Measurements from ENCODE around the gene ROR2. TPM values are rescaled to one million over a fixed set of nuclear protein-coding genes. Genes with fewer than 3 reads are reported as not detected.
"Not testable (repeated sequence)": the region's sequence is repeated elsewhere in the genome, so short reads cannot be mapped to it uniquely, and the experiment has no call there.

The ROR2 gene
- polyA plus RNA-seq, 1 donor = 3.1 TPM

DNA sequence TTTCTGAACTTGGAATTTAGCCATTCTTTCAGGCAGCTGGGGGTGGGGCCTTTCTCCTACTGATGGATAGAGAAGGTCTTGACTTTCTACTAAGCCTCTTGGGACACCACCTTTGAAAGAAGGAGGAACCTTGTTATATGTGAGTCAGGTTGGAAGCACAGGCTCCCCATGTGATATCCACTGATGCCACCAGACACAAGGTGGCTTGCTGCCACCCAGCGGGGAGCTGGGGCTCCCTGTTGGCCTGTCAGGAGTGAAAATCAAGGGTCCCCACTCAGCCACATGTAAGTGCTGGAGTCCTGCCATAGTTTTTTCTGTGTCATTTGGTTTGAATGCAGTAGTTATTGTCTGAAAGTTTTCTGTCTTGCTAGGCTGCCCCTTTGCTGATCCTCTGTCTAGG lies 274.0 kb downstream of the ROR2 start:
- DNase-seq = no peak

DNA sequence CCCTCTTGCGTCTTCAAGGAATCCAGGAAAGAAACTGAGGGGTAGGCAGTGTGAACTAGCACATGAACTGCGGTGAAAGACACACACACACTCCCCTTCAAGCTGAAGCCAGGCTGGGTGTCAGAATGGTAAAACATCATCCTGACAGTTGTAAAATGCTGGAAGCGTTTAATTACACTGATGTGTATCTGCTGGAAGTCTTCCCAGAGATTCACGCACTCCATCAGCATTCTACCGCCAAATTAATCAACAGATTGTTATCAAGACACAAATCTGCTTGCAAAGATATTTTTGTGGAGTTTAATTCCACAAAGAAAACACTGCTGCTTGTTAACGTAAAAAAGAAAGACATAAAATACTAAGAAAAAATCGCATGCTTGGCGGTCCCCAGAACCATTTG lies 285.4 kb downstream of the ROR2 start:
- DNase-seq = no peak

DNA sequence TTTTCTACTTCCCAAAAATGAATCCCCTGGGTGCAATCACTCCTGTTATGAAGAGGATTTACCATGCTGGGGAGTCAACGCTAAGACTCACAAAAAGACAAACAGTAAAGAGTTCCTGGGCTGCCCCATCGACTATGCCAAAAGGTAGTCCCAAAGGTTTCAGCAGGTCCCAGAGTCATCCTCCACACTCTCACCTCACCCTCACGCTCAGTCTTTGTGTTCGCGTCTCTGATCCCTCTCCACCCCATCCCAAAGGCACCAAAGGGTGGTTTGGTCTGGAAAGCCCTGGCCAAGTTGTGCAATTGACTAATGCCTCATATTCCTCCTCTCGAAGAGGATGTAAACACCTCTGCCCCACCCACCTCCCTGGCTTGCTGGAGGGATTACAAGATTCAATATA lies 286.2 kb downstream of the ROR2 start:
- no peak for DNase-seq

DNA sequence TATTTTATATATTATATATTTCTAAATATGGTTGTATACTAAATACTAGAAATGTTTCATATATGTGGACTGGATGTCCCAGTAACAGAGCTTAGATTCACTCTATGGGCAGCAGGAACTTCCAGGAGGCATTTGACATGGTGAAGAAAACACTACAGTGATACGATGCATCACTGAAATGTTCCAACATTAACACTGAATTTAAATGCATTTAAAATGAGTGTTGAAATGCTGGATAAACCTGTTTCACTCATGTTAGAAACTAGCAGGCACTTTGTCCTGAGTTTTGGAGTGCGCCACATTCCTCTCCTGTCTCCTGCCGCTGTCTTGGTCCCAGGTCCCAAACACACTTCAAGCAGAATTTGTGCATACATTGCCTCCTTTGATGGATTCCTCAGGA lies 288.6 kb downstream of the ROR2 start:
- no peak for DNase-seq

DNA sequence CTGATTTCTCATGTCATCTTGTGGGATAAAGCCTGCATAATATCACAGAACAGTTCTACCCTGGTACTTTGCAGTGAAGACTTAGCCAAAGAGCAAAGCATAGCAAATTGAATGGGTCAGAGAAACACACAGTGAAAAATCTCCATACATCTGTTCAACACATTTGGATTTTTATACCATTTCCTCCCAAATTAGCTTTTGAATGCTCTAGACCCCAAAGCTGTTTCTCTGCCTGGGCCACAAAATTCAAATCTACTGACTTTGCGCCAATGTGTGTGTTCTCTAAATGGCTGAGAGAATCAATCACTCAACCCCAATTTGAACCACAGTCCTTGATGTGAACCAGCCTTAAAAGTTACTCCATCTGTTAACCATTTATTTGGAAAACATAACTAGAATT lies 289.5 kb downstream of the ROR2 start:
- DNase-seq = no peak

DNA sequence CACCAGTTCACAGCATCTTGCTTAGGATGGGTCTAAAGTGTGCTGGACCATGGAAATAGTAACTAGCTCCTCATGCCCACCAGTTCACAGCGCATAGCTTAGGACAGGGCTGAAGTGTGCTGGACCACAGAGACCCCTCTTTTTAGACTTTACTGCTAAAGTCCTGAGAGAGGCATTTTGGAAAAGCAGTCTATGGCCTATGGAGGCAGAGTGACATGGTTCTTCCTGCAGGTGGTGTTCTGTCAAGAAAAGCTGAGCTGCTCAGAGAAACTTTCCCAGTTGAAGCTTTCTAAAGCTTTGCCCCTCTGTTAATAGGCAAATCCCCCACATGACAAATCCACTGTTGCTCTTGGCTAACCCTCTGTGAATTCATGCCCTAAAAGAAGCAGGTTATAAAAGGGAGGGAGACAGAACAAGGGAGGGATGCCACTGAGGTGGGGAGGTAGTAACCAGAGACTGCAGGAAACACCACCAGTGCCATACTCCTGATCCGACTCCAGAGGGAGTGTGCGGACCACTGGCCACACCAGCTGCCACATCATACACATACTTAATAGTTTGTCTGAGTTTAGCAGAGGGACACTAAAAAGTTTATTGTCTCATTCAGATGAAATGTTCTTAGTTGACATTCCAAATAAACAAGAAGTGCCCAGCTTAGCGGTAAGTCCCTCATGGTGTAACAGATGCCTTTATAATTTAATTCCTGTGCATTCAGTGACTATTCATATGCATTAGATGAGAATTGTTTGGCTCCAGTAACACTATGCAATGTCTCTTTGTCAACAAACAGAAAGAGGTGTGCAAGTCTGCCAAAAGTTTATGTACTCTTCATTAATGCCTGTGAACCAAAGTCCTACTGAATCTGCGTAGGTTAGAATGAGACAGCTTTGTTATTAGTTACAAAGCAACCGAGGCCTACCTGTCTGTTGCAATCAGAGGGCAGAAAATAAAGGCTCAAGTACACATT lies 290.2 kb downstream of the ROR2 start:
- DNase-seq = no peak

DNA sequence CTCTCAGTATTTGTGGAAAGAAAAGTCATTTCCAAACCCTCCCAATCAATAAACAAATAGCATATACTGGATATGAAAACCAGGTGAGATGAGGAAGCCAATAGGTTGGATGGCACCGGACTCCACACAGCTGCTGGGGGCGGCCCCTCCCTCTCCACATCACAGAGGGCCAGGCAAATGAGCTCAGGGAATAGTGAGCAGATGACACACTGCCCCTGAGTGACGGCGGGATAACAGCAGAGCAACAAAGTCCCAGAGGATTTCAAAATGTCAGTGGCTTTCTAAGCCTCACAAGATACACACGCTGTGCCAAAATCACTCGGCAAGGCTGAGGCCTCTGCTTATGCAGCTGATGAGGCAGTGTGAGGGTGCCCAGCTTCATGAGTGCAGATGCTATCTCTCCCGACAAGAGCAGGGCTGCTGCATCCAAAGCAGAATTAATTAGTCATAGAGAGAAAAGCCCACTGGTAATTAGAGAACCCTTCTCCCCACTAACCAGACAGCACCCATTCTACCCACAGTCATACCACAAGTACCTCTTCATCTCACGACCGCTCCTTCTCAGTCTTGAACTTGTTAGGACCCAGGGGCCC lies 291.4 kb downstream of the ROR2 start:
- DNase-seq = no peak

DNA sequence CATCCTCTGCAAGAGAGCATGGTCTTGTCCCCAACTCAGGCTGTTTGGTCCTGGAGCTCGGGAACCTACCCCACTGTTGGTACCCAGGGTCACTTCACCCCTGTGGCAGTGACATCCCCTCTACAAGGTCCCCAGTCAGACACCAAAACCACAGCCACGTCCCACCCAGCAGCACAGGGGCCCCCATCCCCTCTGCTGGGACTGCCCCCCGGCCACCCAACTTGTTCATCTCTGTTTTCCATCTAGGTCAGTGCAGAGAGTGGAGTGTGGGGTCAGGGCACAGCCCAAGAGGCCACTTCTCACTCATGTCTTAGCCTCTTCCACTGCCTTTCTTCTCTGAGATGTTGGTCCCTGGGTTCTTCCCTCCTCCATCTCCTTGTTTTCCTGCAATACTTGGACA lies 292.5 kb downstream of the ROR2 start:
- no peak for DNase-seq

DNA sequence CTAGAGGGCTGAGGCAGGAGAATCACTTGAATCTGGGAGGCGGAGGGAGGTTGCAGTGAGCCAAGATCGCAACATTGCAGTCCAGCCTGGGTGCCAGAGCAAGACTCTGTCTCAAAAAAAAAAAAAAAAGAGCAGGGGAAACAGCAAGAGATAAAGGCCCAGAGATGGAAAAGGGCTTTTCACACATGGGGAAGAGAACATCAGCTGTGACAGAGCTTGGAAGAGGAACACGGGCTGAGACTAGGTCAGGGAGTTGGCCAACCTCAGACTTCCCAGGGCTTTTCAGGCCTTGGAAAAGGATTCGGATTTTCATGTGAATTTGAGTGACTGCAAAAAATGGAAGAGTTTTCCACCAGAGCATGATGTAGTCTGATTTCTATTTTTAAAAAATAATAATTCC lies 294.4 kb downstream of the ROR2 start:
- no peak for DNase-seq

DNA sequence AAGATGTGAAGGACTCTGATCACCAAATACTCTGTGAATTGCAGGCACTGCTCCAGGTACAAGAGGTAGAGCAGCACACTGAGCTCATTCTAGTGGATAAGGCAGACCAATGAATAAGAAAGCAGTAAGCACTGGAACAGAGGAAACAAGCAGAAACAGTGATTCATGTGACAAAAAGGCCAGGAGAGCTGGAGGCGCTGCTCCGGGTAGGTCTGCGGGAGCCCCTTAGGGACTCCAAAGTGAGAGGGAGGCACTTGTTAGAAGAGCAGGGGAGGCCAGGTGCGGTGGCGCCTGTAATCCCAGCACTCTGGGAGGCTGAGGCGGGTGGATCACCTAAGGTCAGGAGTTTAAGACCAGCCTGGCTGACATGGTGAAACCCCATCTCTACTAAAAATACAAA lies 294.8 kb downstream of the ROR2 start:
- no peak for DNase-seq

DNA sequence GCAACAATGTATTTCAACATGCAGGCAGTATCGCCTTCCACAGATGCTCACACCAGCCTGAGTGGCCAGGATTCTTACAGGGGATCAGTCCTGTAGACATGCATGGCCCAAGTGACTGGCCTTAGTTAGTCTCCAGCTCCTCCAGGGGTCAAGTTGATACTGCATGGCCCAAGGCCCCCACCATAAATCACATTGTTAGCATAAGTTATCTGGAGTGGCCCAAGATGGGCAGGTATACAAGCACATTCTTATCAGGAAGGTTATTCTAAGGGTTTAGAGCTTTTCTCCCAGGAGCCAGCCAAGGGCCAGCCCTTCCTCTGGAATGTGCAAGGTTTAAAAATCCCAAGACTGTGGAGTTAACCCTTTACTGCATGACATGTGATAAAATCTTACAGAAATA lies 295.5 kb downstream of the ROR2 start:
- no peak for DNase-seq

DNA sequence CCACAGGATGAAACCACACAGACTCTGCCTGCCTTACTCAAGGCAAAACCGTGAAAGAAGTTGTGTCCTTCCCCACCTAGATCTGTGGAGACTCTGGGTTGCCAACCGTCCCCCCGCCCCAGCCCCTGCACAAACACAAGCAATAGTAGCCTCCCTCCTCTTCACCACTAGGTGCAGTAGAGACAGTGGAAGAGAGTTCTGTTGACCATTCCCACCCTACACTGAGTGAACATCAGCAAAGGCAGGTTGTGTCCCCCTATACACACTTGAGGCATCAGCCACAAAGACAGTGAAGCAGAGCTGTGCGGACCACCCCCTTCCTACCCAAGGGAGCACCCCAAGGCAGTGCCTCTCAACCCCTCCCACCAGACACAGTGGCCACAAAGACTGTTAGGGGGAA lies 302.7 kb downstream of the ROR2 start:
- DNase-seq = no peak

DNA sequence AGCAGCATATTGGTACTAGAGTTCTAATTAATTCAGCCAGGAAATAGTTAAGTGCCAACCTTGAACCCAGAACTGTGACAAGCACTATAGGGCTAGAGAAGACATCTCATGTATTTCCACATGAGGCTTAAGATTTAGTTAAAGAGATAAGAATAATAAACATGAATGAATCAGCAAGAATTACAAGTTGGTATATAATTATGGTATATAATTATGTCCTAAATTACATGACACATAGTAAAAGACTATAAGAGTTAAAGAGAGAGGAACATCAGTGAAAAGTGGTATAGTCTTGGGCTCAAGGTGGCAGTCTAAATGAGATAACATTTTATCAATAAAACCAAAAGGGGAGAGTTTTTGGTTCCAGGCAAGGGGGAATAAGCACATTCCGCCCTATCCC lies 303.3 kb downstream of the ROR2 start:
- no peak for DNase-seq

DNA sequence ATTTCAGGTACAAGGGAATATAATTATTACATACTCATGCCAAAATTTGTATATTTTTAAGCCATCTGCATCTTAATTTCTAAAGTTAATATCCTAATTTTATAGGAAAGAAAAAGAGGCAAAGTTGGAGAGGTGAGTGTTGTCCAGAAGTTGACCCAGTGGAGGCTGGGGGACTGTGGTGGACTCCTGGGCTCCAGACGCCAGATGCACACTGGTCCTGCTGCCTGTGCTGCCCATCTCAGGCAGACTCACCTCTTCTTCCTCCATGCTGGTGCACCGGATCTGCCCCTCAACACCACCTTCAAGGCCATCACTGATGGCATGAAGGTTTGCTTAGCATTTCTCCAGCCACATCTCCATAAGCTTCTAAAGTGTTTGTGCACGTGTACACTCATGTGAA lies 305.6 kb downstream of the ROR2 start:
- no peak for DNase-seq

DNA sequence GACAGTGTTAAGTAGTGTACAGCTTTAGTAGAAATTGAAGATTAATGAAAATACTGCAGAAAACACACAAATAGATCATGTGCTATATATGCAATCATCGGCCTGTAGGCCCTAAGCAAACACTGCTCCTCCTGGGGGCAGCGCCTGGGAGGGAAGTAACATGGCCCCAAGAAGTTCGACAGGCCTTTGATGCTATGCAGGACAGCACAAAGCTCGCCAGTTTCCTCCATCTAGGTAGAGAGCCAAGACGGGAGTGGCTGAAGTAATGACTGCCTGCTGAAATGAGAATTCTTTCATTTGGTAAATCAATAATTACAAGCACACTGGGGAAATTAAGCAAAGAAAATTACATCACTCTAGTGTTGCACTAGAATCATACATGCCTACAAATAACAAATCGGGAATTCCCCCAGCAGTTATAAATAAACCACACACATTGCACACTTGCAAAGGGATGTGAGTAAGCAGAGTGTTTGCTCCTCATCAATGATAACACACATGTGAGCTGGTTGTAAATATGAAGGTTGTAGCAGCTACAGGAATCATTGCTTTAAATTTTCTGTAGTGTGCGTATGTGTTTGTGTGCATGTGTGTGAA lies 306.4 kb downstream of the ROR2 start:
- no peak for DNase-seq

DNA sequence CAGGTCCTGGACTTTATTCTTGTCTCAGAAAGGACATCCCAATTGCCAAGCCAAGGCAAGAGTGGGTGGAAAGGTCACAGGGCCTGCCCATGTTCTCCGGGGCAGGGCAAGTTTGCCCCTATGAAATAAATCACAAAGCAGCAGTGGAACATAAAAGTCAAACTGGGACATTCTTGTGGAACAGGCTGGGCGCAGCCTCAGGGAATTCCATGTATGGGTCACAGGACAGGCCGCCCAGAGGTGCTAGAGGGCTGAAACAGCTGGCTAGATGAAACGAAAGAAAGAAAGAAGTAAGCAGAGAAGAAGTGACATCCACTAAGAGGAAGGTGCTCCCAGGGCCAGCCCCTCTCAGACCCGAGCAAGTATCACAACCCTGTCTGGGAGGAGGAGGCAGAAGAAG lies 307.3 kb downstream of the ROR2 start:
- no peak for DNase-seq

DNA sequence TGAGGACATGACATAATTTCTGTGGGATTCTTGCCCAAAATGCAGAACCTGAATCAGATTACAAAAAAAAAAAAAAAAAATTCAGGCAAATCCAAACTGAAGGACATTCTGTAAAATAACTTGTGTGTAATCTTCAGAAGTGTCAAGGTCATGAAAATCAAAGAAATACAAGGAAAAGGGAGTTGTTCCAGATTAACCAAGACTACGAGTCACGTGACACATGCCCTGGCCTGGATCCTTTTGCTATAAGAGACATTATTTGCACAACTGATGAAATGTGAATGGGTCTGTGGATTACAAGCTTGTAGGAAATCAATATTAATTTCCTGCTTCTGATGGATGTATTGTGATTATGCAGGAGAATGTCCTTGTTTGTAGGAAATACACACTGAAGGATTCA lies 309.6 kb downstream of the ROR2 start:
- DNase-seq = no peak

DNA sequence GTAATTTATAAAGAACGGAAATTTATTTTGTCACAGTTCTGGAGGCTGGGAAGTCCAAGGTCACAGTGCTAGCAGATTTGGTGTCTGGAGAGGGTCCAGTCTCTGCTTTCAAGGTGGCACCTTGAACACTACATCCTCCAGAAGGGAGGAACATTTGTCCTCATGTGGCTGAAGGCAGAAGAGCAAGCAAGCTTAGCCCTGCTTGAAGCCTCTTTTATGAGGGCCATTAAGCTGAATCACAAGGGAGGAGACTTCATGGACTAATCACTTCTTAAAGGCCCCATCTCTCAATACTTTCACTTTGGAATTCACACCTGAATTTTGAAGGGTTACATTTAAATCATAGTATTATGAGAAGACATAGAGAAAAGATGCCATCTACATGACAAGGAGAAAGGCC lies 311.0 kb downstream of the ROR2 start:
- DNase-seq = no peak

DNA sequence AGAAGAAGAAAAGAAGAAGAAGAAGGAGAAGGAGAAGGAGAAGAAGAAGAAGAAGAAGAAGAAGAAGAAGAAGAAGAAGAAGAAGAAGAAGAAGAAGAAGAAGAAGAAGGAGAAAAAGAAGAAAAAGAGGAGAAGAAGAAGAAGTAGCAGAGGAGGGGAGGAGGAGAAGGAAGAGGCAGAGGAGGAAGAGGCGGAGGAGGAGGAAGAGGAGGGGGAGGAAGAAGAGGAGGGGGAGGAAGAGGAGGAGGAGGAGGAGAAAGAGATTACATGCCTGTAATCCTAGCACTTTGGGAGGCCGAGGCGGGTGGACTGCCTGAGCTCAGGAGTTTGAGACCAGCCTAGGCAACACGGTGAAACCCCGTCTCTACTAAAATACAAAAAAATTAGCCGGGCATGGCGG lies 315.2 kb downstream of the ROR2 start:
- DNase-seq = not testable (repeated sequence)

DNA sequence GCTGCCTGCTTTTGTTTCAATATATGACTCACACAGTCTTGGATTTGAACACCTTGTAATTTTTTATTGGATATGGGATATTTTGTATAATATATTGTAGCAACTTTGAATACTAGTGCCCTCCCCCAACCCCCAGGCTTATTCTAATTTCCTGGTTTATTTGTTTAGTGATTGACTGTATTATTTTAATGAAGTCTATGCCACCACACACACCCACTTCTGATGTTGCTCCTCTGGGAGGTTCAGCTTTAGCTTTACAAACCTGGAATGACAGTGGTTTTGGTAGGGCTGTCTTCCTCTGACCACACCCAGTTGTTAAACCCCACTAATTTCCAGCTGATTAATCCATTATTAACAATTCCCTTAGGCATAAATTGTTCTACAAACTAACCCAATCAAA lies 320.3 kb downstream of the ROR2 start:
- DNase-seq = no peak

DNA sequence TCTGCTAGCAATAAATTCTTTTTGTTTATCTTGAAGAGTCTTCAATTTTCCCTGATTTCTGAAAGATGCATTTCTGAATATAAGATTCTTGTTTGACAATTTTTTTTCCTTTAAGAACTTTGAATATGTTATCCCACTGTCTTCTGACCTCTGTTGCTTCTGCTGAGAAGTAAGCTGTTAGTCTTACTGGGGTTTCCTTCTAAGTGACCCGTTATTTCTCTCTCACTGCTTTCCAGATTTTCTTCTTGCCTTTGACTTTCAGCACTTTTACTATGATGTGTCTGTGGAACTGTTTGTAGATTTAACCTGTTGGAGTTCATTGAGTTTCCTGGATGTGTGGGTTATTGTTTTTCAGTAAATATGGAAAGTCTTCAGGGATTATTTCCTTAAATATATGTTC lies 321.1 kb downstream of the ROR2 start:
- DNase-seq = no peak

DNA sequence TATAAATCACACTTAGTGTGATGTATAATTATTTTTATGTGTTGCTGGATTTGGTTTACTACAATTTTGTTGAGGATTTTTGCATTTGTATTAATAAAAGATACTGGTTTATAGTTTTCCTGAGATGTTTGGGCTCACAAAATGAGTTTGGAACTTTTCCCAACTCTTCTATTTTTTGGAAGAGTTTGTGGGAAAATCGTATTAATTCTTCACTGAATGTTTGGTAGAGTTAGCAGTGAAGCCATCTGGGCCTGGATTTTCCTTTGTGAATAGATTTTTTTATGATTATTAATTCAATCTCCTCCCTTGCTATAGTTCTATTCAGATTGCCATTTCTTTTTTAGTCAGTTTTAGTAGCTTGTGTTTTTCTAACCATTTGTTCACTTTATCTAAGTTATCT lies 324.7 kb downstream of the ROR2 start:
- DNase-seq = peak; percentile 26

DNA sequence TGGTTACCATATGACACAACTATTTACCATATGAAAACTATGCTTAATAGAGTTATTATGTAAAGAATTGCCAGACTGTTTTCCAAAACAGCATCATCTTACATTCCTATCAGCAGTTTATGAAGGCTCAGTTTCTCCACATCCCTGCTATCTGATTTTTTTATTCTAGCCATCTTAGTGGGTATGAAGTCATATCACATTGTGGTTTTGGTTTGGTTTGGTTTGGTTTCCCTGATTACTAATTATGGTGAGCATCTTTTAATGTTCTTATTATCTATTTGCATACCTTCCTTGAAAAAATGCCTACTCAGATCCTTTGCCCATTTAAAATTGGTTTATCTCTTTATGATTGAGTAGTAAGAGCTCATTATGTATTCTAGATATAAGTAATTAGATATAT lies 327.0 kb downstream of the ROR2 start:
- no peak for DNase-seq

DNA sequence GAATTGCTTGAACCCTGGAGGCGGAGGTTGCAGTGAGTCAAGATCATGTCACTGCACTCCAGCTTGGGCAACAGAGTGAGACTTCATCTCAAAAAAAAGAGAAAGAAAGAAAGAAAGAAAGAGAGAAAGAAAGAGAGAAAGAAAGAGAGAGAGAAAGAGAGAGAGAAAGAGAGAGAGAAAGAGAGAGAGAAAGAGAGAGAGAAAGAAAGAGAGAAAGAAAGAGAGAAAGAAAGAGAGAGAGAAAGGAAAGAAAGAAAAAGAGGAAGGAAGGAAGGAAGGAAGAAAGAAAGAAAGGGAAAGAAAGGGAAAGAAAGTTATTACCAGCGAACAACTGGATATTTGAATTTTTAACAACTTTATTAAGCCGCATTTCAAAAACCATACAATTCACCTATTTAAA lies 327.9 kb downstream of the ROR2 start:
- DNase-seq = not testable (repeated sequence)

Data from hindlimb muscle (tissue), 1 donor.